Lung (tissue), 12 donors: ENCODE results near the gene PCSK4. TPM values are rescaled to one million over a fixed set of nuclear protein-coding genes. Genes with fewer than 3 reads are reported as not detected.
"Not testable (repeated sequence)": the region's sequence is repeated elsewhere in the genome, so short reads cannot be mapped to it uniquely, and the experiment has no call there.

ENCODE experiments used
- ATAC-seq: fragments of 200-7000 bp; cut with Tn5 transposase; one replicate; pipeline ENCODE4 v1.9.1; 2020; ENCODE audit warnings: moderate number of reproducible peaks; ENCODE audit not compliant: insufficient read depth, low FRiP score
- DNase-seq, 3 donors: peaks; one replicate each; pipeline ENCODE4 v3.0.0-alpha.2; 2013 to 2017
- H3K27ac ChIP-seq, 2 donors: one replicate each; pipeline ENCODE4 v1.5.1; 2013; ENCODE audit warnings: mild to moderate bottlenecking in 2 of 2, moderate library complexity in 2 of 2, control low read depth in 1 of 2, inconsistent platforms in 1 of 2, low read depth in 1 of 2, low read length in 1 of 2
- H3K27me3 ChIP-seq, 3 donors: one replicate each; pipeline ENCODE4 v1.5.1; 2013; ENCODE audit warnings: low read length in 2 of 3; ENCODE audit not compliant: control insufficient read depth in 3 of 3, insufficient read depth in 3 of 3
- H3K36me3 ChIP-seq, 4 donors: one replicate each; pipeline ENCODE4 v1.5.1; 2013; ENCODE audit warnings: low read length in 4 of 4, mild to moderate bottlenecking in 1 of 4, moderate library complexity in 1 of 4; ENCODE audit not compliant: control insufficient read depth in 4 of 4, insufficient read depth in 4 of 4
- H3K4me1 ChIP-seq, 5 donors: one replicate each; pipeline ENCODE4 v1.5.1; 2013; ENCODE audit warnings: low read length in 5 of 5, mild to moderate bottlenecking in 2 of 5, moderate library complexity in 1 of 5; ENCODE audit not compliant: control insufficient read depth in 5 of 5, insufficient read depth in 5 of 5
- H3K4me3 ChIP-seq: one replicate; pipeline ENCODE4 v1.5.1; 2013; ENCODE audit warnings: mild to moderate bottlenecking, control low read depth, moderate library complexity
- H3K9ac ChIP-seq, 2 donors: one replicate each; pipeline ENCODE4 v1.5.1; 2013; ENCODE audit warnings: low read length in 2 of 2, control low read depth in 1 of 2; ENCODE audit not compliant: insufficient read depth in 1 of 2
- H3K9me3 ChIP-seq, 4 donors: one replicate each; pipeline ENCODE4 v1.5.1; 2013; ENCODE audit warnings: low read length in 3 of 4, mild to moderate bottlenecking in 1 of 4, moderate library complexity in 1 of 4; ENCODE audit not compliant: control insufficient read depth in 4 of 4, insufficient read depth in 3 of 4
- CTCF ChIP-seq: IDR thresholded peaks from 2 replicates; pipeline ENCODE4 v1.5.1; 2012; ENCODE audit warnings: mild to moderate bottlenecking; ENCODE audit errors: control extremely low read depth, extremely low read depth
- WGBS, 2 donors: extraction: QIAGEN DNeasy Blood & Tissue Kit; methylation state at CpG; one replicate each; pipeline ENCODE4 v1.1.7; 2013; 5-methylcytosine and 5-hydroxymethylcytosine counted together
- polyA plus RNA-seq, 2 donors: library from polyadenylated mRNA; stranded (reverse); fragments of 200-250 nt; gene quantifications; one replicate each; pipeline ENCODE4 v1.2.1, GENCODE V29; 2013
- total RNA-seq, 2 donors: library from RNA; depleted of rRNA in 1 of 2; stranded (reverse); fragments of >200 nt in 1 of 2; gene quantifications; one replicate each; pipeline ENCODE4 v1.2.1, GENCODE V29; 2014 to 2021
- donor health status: control.
- donor health status: control.
- donor health status: Bipolar disorder and iron deficiency.
- donor health status: healthy.
- donor health status: DM: yes; HTN: yes; CAD: no.

Gene PCSK4
- total and polyA plus RNA-seq, 4 donors: 2.3 to 7.9 (median 5.4) TPM

- ATAC-seq (no peak), DNase-seq (peak; percentile 37 to 70 (median 52))
- H3K9ac ChIP-seq: no peak overlapping the region
- TF ChIP-seq CTCF: no peak
- H3K9me3 ChIP-seq: peaks cover 0 to 16% (median 0%) of the 10 kb centered on the region in 4 donors
- no peaks in the 10 kb centered on the region for H3K36me3 ChIP-seq
- H3K27ac ChIP-seq: peak overlapping the region in 1 of 2 donors; percentile 25
- 61 to 73% methylated on average over 13 to 14 of the region's 14 CpGs for WGBS, 2 donors
- peaks cover 0 to 10% (median 3%) of the 10 kb centered on the region in 5 donors for H3K4me1 ChIP-seq
- peaks cover 13 to 34% (median 20%) of the 10 kb centered on the region in 3 donors for H3K27me3 ChIP-seq
- H3K4me3 ChIP-seq: no peak overlapping the region
Observed at GRCh38 chr19:1521636-1522035, 31.5 kb upstream of the PCSK4 start.

- H3K4me1 ChIP-seq: peaks cover 0 to 10% (median 3%) of the 10 kb centered on the region in 5 donors
- WGBS, 2 donors: 77% methylated on average over 17 of the region's 17 CpGs
- H3K36me3 ChIP-seq: no peaks in the 10 kb centered on the region
- H3K27ac ChIP-seq: no peak overlapping the region
- peaks cover 9 to 27% (median 10%) of the 10 kb centered on the region in 3 donors for H3K27me3 ChIP-seq
- peaks cover 0 to 17% (median 0%) of the 10 kb centered on the region in 4 donors for H3K9me3 ChIP-seq
- no peak for TF ChIP-seq CTCF
- no peak for ATAC-seq
- no peak for DNase-seq
- no peak overlapping the region for H3K4me3 ChIP-seq
- H3K9ac ChIP-seq: no peak overlapping the region
Observed at GRCh38 chr19:1520203-1520780, 30.1 kb upstream of the PCSK4 start.

DNA sequence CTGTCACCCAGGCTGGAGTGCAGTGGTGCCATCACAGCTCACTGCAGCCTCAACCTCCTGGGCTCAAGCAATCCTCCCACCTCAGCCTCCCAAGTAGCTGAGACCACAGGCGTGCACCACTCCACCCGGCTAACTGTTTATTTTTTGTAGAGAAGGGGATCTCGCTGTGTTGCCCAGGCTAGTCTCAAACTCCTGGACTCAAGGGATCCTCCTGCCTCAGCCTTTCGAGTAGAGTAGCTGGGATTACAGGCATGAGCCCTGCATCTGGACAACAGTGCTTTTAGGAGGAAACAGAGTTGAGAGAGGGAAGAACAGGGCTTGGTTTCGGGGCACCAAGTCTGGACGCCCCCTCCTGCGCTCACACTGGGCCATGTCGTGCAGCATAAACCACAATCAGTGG is 29.7 kb upstream of the PCSK4 start:
- not testable (repeated sequence) for H3K4me1 ChIP-seq, H3K27ac ChIP-seq, DNase-seq, H3K4me3 ChIP-seq, H3K9ac ChIP-seq, H3K36me3 ChIP-seq, ATAC-seq
- Histone ChIP-seq H3K9me3 (peaks cover 0 to 14% (median 0%) of the 10 kb centered on the region in 4 donors), H3K27me3 (peaks cover 8 to 26% (median 9%) of the 10 kb centered on the region in 3 donors)
- WGBS, 2 donors: 84 to 88% methylated on average over 8 of the region's 8 CpGs

- no peak for DNase-seq
- Histone ChIP-seq H3K4me1 (peaks cover 0 to 4% (median 0%) of the 10 kb centered on the region in 5 donors), H3K27me3 (peaks cover 0 to 30% (median 6%) of the 10 kb centered on the region in 3 donors), H3K9ac (no peak overlapping the region), H3K4me3 (no peak overlapping the region), H3K9me3 (peaks cover 0 to 6% (median 0%) of the 10 kb centered on the region in 4 donors), H3K36me3 (no peaks in the 10 kb centered on the region), H3K27ac (no peak overlapping the region)
- 85 to 93% methylated on average over 4 of the region's 4 CpGs for WGBS, 2 donors
- no peak for TF ChIP-seq CTCF
- no peak for ATAC-seq
Observed at GRCh38 chr19:1518471-1518870, 28.3 kb upstream of the PCSK4 start.
